Measurements from ENCODE around the gene RNPEPL1.

RNPEPL1 gene

GRCh38 chr2:240577281-240578109 lies 9.2 kb downstream of the RNPEPL1 start:
- DNase-seq (ENCODE audit: low read depth) = no peak

GRCh38 chr2:240578110-240578450 lies 9.8 kb downstream of the RNPEPL1 start:
- no peak for DNase-seq (ENCODE audit: low read depth)

GRCh38 chr2:240578488-240578887 lies 10.2 kb downstream of the RNPEPL1 start:
- DNase-seq (ENCODE audit: low read depth) = no peak

- DNase-seq (ENCODE audit: low read depth) = no peak
Measured at GRCh38 chr2:240579071-240579762, 10.9 kb downstream of the RNPEPL1 start.

- DNase-seq (ENCODE audit: low read depth) = no peak
Measured at GRCh38 chr2:240579771-240580614, 11.7 kb downstream of the RNPEPL1 start.

GRCh38 chr2:240581811-240582210 lies 13.5 kb downstream of the RNPEPL1 start:
- no peak for DNase-seq (ENCODE audit: low read depth)

GRCh38 chr2:240582781-240583180 lies 14.5 kb downstream of the RNPEPL1 start:
- DNase-seq (ENCODE audit: low read depth) = no peak

GRCh38 chr2:240583774-240584173 lies 15.5 kb downstream of the RNPEPL1 start:
- no peak for DNase-seq (ENCODE audit: low read depth)

GRCh38 chr2:240584486-240585031 lies 16.3 kb downstream of the RNPEPL1 start:
- no peak for DNase-seq (ENCODE audit: low read depth)

GRCh38 chr2:240585101-240585500 lies 16.8 kb downstream of the RNPEPL1 start:
- no peak for DNase-seq (ENCODE audit: low read depth)

- no peak for DNase-seq (ENCODE audit: low read depth)
Measured at GRCh38 chr2:240585681-240586197, 17.5 kb downstream of the RNPEPL1 start.

GRCh38 chr2:240586198-240586918 lies 18.1 kb downstream of the RNPEPL1 start, which contains the start of gene CAPN10:
Gene CAPN10 (plus strand): TSS chr2:240586734. CDS start chr2:240586912, 178 bp downstream.
- DNase-seq (ENCODE audit: low read depth) = peak; percentile 92

- DNase-seq (ENCODE audit: low read depth) = no peak
Measured at GRCh38 chr2:240586919-240587800, 18.9 kb downstream of the RNPEPL1 start.

GRCh38 chr2:240588006-240588655 lies 19.8 kb downstream of the RNPEPL1 start:
- no peak for DNase-seq (ENCODE audit: low read depth)

GRCh38 chr2:240588669-240589068 lies 20.4 kb downstream of the RNPEPL1 start:
- DNase-seq (ENCODE audit: low read depth) = no peak

GRCh38 chr2:240589375-240589774 lies 21.1 kb downstream of the RNPEPL1 start:
- no peak for DNase-seq (ENCODE audit: low read depth)

- DNase-seq (ENCODE audit: low read depth) = no peak
Measured at GRCh38 chr2:240589850-240590525, 21.7 kb downstream of the RNPEPL1 start.

GRCh38 chr2:240590681-240591111 lies 22.4 kb downstream of the RNPEPL1 start:
- DNase-seq (ENCODE audit: low read depth) = no peak

GRCh38 chr2:240591226-240591625 lies 22.9 kb downstream of the RNPEPL1 start:
- no peak for DNase-seq (ENCODE audit: low read depth)
